DOHH2 (cell line): ENCODE data around the gene USP2.

Source experiments
- CTCF ChIP-seq: fragments of 200-600 bp; sonication (generic); IDR thresholded peaks from one replicate; pipeline ENCODE4 v1.5.1; 2014; ENCODE audit warnings: antibody characterized with exemption, mild to moderate bottlenecking, low read depth, low read length; ENCODE audit not compliant: poor library complexity, severe bottlenecking
- EZH2phosphoT487 ChIP-seq: fragments of 200-600 bp; sonication (generic); IDR thresholded peaks from 2 replicates; pipeline ENCODE4 v1.6.1; 2017; ENCODE audit warnings: borderline replicate concordance, mild to moderate bottlenecking, antibody characterized with exemption, low read length, moderate library complexity, mixed read lengths

GRCh38 chr11:119421351-119421750, 39.9 kb upstream of the USP2 start:
- TF ChIP-seq CTCF: no peak
- no peak for TF ChIP-seq EZH2phosphoT487
